HG03565 (cell line): ENCODE measurements around the gene OR1E2.
"Not testable (repeated sequence)": the region's sequence is repeated elsewhere in the genome, so short reads cannot be mapped to it uniquely, and the experiment has no call there.

Experiments
- ATAC-seq: cut with Tn5 transposase; IDR thresholded peaks from one replicate; pipeline ENCODE4 v1.9.1; 2021; ENCODE audit warnings: mild to moderate bottlenecking, moderate library complexity; ENCODE audit not compliant: unreplicated experiment

The OR1E2 gene

GRCh38 chr17:3400055-3400454, 33.6 kb downstream of the OR1E2 start:
- no peak for ATAC-seq

- no peak for ATAC-seq
These were observed 35.3 kb downstream of the OR1E2 start, which contains the start of gene OR1E1 for GRCh38 chr17:3398310-3398709. OR1E1 (minus strand) TSS chr17:3398410; CDS start chr17:3398410, 0 bp downstream.

GRCh38 chr17:3397801-3398200, 35.8 kb downstream of the OR1E2 start:
- ATAC-seq = not testable (repeated sequence)

GRCh38 chr17:3389791-3390190, 43.9 kb downstream of the OR1E2 start:
- ATAC-seq = no peak

- ATAC-seq = no peak
These were observed 47.5 kb downstream of the OR1E2 start, which contains the start of gene OR3A2 for GRCh38 chr17:3385869-3386816. OR3A2 (minus strand) TSS chr17:3386308.
